Retina (tissue), 1 donor: Measurements from ENCODE around the gene NOXO1.
"Not testable (repeated sequence)": the region's sequence is repeated elsewhere in the genome, so short reads cannot be mapped to it uniquely, and the experiment has no call there.

Experiments
- DNase-seq: peaks from one replicate; pipeline ENCODE4 v3.0.0-alpha.2; 2016

The NOXO1 gene

DNA sequence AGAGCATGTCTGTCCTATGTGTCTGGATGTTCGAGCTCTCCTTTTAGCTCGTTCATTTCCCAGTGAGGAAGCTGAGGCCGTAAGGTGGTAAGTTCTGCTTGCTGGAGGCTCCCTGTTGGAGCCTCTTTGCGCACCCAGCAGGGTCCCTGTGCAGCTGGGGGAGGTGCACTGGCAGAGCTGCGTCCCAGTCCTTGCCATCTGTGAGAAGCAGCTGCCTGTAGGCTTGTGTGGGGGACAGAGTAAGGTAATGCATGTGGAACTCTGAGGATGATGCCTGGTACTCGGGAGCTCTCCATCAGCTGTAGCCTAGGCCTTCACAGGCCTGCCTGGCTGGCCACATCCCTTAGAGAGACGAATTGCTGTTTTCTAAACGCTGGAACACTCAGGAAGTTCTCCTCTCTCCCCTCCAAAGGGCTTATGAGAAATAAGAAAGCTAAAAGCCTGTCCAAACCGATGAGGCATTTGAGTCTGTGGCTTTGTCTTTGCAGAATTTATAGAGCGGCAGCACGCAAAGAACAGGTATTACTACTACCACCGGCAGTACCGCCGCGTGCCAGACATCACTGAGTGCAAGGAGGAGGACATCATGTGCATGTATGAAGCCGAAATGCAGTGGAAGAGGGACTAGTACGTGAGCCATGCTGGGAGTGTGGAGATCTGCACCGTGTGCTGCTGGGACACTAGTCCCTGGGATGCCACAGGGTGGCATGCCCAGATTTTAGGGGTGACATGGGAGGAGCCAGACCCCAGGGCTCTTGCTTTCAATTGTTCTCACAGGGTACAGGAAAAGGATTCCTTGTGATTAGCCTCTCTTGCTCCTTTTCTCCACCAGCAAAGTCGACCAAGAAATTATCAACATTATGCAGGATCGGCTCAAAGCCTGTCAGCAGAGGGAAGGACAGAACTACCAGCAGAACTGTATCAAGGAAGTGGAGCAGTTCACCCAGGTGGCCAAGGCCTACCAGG lies 20.3 kb downstream of the NOXO1 start:
- DNase-seq, result no peak

GRCh38 chr16:1959269-1960039 lies 21.8 kb downstream of the NOXO1 start, which contains the start of gene NDUFB10:
NDUFB10 (plus strand) TSS chr16:1959538; CDS start chr16:1959625, 87 bp downstream.
- DNase-seq, result peak; percentile 97

DNA sequence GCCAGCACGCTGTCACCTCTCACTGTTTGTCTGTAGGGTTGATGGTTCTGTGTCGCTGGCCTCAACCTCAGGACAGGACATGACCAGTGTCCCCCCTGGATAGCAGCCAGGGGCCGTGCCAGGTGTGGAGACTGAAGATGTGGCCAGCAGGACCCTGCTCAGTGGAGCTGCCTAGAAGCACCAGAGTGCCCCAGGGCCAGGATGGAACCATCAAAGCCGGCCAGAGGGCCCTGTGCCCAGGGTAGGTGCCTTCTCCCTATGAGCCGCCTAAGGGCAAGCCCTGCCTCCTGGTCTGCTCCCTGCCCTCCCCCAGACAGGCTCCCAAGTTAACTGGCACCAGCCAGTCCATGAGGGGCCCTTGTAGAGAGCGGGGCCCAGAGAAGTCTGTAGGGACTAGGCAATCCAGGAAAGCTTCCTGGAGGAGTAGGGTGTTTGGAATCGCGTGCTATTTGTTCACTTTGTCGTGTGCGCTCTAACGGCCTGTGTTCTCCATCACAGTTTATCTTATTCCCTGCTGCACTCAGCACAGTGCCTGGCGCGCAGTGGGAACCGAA lies 22.5 kb downstream of the NOXO1 start:
- no peak for DNase-seq

- not testable (repeated sequence) for DNase-seq
Measured at GRCh38 chr16:1958143-1958491, 23.2 kb downstream of the NOXO1 start.

- DNase-seq, result not testable (repeated sequence)
Measured at GRCh38 chr16:1957434-1958142, 23.7 kb downstream of the NOXO1 start.

DNA sequence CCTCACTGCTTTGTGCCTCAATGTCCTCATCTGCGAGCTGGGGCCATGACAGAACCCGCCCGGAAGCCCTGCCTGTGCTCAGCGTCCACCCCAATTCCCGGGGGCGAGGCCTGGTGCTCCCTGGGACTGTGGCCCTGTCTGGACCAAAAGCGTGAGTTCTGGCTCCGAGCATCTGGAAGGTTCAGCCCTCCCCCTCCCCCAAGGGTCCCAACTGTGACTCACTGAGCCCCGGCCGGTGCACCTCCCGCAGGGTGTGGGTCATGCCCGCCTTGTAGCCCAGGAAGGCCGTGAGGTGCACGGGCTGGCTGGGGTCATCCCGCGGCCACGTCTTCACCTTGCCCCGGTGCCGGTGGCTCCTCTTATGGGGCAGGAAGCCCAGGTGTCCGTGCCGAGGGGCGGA lies 27.5 kb downstream of the NOXO1 start:
- DNase-seq, result no peak

DNA sequence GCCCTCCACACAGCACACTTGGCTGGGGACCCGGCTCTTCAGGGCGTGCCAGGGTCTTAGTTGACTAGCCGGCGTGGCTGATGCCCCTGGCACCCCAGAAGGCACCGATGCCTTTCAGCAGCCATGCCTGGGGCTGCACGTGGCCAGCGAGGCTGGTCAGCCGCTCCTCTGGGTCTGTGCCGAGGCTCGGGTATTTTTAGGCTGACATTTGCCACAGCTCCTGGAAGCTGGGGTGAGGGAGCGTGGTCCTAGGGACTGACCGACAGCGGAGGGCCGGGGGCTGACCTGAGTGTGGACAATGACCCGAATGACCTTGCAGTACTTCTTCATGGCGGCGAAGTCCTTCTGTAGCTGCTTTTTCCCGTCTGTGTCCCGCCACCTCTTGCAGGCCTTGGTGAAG lies 30.7 kb downstream of the NOXO1 start:
- DNase-seq, result no peak

GRCh38 chr16:1950047-1950446 lies 31.2 kb downstream of the NOXO1 start:
- no peak for DNase-seq

GRCh38 chr16:1949507-1949906 lies 31.8 kb downstream of the NOXO1 start:
- DNase-seq, result no peak

- DNase-seq, result no peak
Measured at GRCh38 chr16:1947369-1947670, 33.9 kb downstream of the NOXO1 start.

GRCh38 chr16:1946495-1947368 lies 34.5 kb downstream of the NOXO1 start:
- no peak for DNase-seq

GRCh38 chr16:1945559-1946391 lies 35.5 kb downstream of the NOXO1 start:
- no peak for DNase-seq

DNA sequence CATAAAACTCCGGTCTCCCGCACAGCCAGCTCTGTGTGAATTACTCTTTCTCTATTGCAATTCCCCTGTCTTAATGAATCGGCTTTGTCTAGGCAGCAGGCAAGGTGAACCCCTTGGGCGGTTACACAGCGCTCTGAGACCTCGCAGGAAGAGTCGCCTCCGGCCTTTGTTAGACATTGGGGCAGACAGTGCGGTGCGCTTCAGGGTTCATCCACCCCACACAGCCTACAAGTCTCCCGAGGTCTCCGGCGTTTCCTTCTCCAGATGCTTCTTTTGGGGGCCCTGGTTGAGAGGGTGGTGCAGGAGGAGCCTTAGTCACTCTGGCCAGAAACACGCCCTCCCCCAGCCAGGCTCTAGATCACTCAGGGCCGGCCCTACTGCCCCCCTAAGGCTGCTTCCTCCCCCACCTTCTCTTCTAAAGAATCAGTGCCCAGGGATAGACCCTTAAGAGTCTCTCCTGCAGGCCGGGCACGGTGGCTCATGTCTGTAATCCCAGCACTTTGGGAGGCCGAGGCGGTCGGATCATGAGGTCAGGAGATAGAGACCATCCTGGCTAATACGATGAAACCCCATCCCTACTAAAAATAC lies 36.6 kb downstream of the NOXO1 start:
- no peak for DNase-seq

DNA sequence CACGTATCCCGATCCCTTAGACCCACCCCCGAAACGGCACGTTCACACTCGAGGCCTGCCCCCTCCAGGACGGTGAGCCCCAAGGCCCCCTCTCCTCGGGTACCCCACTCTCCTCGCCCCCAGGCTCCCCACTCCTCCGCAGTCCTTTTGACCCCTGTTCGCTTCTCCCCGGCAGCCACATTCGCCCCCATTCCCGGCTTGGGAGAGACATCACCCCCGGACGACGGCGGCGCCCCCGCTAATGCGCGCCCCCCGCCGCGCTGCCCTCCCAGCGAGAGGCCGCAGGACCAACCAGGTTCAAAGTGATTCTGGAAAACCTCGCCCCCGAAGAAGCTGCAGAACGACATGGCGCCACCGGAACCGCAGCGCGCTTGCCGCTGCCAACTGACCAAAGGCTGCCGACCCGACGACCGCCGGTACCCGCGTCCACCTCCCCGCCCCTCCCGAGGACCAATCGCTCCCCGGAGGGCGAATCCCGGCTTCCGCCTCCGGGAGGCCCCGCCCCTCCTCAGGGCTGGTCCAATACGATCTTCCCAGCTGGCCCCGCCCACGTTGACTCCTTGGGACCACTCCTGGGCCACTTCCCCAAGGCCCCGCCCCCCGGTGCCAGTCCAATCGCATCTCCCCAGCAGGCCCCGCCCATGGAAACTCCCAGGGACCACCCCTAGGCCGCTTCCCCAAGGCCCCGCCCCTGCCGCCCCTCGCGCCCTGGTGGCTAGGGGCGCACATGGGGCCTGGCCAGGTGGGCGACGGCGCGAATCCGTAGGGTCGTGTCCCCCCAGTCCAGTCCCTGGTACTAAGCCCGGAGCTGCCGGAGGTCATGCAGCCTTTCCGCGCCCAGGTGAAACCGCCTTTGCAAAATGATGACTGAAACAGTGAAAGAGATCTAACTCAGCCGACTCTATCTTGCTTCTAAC lies 38.2 kb downstream of the NOXO1 start, which contains the start of gene MSRB1:
MSRB1 (minus strand) TSS at position 390 of the 917 bp plus-strand sequence; CDS start at position 347, 43 bp downstream.
- DNase-seq, result peak; percentile 93

DNA sequence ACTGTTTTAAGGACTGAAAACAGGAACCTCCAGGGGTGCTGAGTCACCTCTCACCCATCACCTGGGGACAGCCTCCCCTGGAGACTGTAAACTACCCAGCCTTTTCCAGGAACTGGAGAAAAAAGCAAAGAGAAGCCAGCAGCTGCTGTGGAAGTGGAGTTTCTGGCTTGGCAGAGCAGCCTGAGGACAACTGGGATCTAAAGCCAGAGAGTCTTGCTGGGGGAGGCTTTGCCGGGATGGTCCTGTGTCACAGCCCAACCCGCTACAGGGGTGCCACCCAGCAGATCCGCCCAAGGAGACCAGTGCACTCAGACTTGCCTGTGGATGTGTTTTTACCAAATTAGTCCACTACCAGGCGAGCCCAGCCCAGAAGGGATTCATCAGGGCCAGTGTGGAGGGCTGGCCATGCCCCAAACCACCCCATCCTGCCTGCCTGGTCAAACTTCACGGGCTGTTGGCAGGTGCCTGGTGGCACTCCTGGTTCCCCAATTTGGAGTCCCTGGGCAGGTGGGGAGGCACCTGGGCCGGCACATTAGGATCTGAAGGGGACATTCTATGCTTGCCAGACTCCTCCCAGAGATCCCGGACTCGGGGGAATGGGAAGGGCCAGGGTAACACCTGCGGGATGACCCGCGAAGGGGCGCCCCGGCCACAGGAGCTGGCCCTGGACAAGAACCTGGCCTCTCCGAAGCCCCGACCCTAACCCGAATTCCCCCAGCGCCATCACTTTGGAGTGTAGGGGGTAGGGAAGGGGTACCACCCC lies 39.0 kb downstream of the NOXO1 start:
- no peak for DNase-seq

DNA sequence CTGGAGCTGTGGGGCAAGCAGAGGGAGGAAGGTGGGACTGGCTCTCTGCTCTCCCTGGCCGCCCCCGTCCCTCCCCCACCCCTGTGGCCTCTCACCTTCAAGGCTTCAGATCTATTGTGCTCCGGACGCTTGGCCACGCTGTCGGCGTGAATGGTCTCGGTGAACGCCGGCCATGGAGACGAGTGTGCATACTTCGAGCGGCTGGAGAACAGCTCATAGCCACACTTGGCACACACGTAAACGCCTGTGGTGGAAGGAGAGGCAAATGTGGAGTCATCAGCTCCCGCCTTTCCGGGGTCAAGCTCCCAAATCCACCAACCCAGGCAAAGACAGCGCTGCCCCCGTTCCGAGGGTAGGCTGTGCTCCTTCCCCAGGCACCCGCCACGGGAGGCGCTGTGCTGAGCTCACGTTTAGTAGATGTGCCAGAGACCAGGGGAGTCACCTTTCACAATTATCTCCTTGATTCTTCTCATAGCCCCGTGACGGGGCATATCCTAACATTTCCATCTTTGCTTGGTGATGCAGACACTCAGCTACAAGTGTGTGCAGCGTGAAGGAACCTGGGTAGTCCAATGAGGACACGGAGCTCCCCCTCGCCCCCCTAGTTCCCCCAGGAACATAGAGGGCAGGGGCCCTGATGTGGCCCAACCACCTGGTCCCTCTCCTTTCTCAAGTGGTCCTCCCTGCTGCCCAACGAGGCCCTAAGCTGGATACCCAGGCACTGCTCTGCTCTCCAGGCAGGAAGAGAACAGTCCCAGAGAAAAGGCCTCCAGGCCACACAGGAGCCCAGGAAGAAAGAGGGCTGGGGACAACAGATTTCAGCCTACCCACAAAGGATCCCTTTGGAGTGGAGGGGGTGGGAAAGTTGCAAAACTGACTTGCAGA lies 39.9 kb downstream of the NOXO1 start:
- no peak for DNase-seq
